HuH-7 (cell line): Measurements from ENCODE around the gene DMD.

Source experiments
- DNase-seq: peaks from one replicate; pipeline ENCODE4 v3.0.0; 2011; ENCODE audit warnings: low spot score

DMD gene

GRCh38 chrX:31337332-31337731 is 1874.0 kb downstream of the DMD start:
- no peak for DNase-seq

GRCh38 chrX:31336419-31336818 is 1874.9 kb downstream of the DMD start:
- no peak for DNase-seq

DNA sequence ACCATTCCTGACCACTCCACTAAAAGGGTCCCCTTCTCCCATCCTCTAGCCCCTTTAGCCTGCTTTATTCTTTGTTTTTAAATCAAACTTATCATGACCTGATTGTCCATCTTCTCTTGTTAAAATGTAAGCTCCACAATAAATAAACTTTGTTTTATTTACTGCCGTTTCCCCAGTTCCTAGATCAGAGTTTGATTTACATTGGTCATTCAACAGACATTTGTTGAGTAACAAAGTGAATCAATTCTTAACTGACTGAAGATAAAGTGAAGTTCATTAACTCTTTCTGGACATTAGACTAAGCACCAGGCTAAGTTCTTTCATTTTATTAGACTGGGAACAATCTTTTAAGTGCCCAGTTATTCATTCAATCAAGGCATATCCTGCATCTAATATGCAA is 1876.4 kb downstream of the DMD start:
- DNase-seq = no peak

- DNase-seq = no peak
These were observed 1878.1 kb downstream of the DMD start for GRCh38 chrX:31333165-31333831.

DNA sequence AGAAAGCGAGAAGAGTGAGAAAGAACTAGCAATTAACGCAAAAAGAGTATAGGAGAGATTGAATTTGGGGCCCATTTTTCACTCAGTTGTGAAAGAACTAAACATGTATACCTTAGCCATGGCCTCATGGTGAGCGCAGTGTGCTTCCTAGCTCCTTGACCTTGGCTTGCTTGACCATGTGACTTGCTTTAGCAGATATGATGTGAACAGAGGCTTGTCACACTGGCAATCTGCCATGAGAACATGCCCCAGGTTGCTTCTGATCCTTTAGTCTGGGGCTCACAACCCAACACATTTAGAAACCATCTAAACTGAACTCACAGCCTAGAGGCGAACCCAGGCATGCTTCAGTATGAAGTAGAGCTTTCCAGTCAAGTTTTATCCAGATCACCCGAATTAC is 1879.4 kb downstream of the DMD start:
- DNase-seq = no peak

DNA sequence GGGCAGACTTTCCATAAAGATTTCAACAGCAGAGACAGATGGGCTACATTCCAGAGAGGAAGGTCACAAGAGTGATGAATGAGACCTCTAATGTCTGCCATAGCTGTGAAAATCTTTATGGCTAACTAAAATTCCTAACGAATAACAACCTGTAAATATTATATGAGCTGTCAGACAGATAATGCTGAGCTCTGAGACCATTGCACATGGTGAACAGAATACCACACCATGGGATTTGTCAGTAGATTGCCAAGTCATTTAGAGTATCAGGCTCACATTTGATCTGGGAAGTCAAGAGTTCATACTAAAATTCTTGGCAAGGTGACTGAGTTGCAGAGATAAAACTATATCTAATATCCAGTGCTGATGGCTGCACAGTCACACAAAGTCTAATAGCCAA is 1880.3 kb downstream of the DMD start:
- no peak for DNase-seq

DNA sequence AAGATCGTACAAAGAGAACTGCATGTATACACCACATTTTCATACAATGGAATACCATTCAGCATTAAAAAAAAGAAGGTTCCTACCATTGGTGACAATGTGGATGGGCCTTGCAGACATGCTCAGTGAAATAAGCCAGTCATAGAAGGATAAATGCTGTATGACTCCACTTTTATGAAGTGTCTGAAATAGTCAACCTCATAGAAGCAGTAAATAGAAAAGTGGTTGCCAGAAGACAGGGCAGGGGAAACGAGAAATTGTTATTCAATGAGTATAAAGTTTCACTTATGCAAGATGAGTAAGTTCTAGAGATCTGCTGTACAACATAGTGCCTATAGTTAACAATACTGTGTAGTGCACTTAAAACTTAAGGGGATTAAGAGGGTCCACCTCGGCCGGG is 1882.1 kb downstream of the DMD start:
- no peak for DNase-seq

DNA sequence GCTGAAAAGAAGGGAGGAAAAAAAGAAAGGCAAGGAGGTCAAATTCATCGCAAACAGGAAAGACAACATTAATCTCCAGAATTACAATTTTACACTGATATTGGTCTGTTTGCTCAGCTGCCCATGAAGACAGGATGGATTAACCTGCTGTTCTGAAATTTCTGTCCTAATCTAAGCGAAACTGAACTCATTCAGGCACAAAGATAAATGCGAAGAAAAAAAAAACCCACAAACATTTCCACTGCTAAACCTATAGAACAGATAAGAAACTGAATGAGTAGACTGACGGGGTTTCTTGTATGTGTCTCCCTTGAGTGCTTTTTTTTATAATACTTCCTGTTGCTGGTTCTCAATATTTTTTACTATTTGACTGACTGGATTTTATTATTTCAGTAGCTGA is 1887.7 kb downstream of the DMD start:
- DNase-seq = no peak

DNA sequence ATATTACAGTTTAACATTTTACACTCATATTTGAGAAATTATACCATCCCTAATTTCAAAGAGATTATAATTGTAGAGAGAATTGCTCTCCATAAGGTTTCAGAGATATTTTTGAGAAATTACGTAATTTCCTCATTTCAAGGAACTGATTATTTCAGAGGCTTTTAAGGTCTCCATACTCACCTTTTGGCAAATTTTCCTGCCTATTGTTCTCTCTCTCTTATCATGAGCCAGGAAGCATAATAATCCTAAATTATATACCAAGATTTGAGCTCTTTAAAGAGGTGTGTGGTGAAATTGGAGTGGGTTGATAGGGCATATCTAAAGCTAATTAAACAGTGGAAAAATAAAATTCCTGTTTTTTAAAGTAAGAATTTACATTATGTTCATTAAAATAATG is 1890.6 kb downstream of the DMD start:
- DNase-seq = no peak

DNA sequence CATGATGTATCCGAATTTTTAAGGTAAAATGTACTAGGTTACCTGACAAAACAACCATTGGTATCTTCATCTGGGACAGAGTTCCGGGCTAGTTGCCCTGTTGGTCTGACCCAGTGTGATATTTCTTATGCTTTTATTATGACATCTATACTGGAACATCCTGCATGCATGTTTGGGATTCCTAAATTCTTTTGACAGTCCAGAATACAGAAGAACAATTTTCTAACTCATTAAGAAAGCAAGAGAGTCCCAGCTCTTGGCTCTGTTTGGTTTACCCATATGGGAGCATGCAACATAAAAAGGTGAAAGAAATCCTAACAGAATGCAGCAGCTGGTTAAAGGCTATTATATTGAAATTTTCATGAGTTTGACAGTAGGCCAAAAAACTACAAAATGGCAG is 1891.8 kb downstream of the DMD start:
- DNase-seq = no peak

DNA sequence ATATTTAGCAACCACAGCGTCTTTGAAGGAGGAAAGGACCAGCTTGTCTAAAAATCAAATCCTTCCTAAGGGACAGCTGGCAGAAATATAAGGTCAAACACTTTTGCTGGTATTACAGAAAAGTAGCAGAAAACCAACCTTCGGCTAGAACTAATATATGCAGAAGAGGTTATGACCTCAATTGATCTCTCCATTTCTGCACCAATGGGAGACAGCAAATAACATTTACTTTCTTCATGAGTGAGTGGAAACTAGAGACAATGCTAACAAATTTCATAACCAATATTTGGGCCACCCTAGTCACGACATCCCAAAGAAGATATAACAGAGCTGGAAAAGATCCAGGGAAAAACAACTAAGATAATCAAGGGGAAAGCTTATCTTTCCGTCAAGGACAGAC is 1892.5 kb downstream of the DMD start:
- DNase-seq = no peak

DNA sequence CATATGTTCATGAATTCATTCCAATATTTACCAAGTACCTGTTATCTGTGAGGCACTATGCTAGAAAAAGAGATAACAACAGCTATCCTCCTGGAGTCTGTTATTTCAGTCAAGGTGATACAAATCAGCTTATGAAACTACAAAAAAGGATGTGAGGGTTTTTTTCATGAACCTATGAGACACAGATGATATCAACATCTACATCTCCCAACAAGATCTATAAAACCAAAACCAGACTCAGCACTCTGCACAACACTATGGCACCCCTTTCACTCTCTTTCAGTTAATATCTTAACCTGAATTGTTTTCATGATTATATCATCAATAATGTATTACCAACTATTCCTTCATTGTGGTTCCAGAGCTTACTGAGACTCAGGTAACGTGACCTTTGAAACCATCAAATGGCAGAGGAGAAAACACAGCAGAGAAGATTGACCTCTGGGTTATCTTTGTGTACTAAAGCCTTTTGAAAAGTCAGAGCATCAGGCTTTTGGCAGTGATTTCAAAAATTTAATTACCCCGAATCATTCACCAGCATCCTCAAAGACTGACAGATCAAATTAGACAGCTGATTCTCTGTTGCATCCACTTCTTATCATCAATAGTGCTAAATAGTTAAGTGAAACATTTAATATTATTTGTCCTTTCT is 1894.9 kb downstream of the DMD start:
- DNase-seq = no peak

DNA sequence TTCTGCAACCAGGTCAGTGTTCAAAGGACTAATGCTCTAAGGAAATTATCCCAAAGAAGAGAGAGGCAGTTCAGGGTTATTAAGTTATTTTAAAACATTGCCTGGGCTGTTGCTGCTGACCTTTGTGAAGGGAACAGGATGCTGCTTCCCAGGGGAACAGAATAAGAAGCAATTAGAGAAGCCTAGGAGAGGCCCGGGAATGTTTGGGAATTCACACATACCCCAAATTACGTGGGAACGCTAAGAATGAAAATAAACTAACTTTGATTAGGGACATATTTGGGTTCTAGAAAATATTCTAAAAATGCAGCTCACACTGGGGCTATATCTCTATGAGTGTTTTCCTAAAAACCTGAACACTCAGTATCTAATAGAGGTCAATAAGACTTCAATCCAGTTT is 1896.4 kb downstream of the DMD start:
- no peak for DNase-seq

- no peak for DNase-seq
These were observed 1903.4 kb downstream of the DMD start for GRCh38 chrX:31307952-31308351.

- DNase-seq = no peak
These were observed 1908.7 kb downstream of the DMD start for GRCh38 chrX:31302573-31303075.

DNA sequence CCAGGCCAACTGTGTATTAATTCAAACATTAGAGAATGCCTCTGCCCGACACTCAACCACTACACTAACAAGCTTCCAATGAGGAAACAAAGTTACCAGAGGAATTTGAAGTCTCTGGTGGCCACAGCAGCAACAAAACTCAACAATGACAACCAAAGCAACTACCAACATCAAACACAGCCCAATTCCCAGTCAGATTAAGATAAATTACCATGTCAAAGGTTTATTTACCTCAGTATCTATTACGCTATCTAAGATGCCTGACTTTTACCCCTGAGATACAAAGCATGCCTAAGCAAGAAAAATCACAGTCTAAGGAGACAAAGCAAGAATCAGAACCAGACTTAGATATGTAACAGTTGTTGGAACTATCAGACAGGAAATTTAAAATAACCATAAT is 1909.4 kb downstream of the DMD start:
- no peak for DNase-seq

DNA sequence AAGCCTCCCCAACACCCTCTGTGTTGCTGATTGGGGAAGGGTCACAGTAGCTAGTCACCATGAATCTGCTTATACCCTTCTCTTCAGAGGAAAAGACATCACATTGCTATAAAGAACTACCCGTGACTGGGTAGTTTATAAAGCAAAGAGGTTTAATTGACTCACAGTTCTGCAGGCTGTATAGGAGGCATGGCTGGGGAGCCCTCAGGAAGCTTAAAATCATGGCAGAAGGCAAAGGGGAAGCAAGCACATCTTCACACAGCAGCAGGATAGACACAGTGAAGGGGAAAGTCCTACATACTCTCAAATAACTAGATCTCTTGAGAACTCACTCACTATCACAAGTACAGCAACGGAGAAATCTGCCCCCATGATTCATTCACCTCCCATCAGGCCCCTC is 1910.1 kb downstream of the DMD start:
- DNase-seq = no peak

- DNase-seq = no peak
These were observed 1912.4 kb downstream of the DMD start for GRCh38 chrX:31298916-31299315.

GRCh38 chrX:31297881-31298280 is 1913.5 kb downstream of the DMD start:
- DNase-seq = no peak

DNA sequence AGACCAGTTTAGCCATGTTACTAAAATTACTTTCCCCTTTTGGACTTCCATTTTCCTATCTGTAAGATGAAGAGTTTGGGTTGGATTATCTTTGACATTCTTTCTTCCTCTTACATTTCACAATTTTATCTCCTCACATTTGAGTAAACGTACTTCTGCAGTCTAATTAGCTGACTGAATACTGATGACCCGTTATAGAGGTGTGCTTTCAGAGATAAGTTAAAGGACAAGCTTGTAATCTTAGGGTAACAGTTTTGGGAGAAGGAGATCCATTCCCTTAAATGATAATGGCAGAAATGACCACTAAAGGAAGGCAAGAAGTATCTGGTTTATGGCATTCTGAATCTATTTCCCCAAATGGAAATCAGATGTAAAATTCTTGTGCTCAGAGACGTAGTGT is 1916.9 kb downstream of the DMD start:
- no peak for DNase-seq

DNA sequence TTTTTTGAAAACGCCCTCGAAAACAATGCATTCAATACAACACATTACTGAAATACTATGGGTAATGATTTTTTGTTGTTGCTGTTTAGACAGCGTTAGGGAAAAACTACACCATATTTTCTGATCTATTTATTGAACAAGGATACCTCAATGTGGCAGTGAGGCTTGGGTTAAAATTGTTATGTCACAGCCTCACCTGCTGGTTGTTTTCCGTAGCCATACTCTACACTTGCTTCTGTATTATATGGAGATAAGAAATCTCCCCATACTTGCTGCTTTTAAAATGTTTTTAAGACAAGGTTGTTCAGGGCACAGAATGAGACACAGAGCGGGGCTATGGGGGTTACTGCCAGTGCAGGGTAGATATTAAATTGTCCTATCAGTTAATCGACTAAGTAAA is 1917.9 kb downstream of the DMD start:
- no peak for DNase-seq

DNA sequence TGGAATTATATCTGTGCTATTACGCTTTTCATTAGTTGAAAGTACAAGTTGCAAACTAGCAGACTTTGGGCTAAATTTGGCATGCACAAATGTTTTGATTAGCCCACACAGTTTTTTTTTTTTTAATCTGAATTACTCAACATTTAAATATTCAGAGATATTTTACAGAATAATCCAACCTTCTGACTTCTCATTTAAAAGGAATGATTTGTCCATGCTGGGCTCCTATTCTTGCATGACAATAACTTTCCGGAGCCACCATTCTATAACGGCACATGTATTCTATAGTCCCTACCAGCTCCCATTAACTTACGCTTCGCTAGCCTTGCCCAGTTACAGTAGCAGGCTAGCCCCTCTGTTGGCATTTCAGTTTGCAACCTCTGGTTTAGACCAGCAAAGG is 1920.2 kb downstream of the DMD start:
- DNase-seq = no peak

DNA sequence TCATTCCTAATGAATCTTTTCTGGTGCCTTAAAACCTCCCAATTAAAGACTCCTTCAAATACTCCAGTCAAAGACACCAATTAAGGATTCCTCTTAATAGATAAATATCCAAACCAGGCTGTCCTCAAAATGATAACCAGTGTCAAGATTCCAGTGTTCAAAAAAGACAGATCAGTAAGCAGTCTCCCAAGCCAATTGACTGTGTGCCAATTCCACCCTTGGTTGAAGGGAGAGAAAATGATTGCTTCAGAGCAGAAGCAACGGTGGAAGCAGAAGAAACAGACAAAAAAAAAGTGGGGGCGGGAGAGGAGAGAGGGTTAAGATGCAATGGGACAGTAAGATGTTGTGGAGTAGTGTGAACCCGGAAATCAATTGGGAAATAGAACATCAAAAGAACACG is 1923.5 kb downstream of the DMD start:
- DNase-seq = no peak

DNA sequence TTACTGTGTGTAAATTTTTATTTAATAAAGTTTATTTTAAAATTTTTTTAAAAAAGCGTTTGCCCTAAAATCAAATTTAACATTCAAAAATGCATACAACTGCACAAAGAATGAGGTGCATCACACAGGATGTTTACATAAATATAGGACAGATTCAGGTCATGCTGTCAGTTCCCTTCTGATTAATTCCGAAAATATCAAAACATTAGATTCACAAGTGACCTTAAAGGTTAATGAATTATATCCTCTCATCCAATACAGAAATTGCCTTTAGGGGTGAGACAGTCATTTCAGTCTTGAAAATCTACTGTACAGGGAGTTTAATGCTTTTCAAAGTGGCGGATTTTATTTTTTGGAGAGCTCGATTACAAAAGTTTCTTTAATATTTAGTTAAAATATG is 1930.8 kb downstream of the DMD start:
- DNase-seq = no peak
